ENCODE measurements around the gene LRRC23.
A peak's percentile ranks its signal among the peaks of the same experiment; 100 is the strongest.
"Not testable (repeated sequence)": the region's sequence is repeated elsewhere in the genome, so short reads cannot be mapped to it uniquely, and the experiment has no call there.

Gene LRRC23

DNA sequence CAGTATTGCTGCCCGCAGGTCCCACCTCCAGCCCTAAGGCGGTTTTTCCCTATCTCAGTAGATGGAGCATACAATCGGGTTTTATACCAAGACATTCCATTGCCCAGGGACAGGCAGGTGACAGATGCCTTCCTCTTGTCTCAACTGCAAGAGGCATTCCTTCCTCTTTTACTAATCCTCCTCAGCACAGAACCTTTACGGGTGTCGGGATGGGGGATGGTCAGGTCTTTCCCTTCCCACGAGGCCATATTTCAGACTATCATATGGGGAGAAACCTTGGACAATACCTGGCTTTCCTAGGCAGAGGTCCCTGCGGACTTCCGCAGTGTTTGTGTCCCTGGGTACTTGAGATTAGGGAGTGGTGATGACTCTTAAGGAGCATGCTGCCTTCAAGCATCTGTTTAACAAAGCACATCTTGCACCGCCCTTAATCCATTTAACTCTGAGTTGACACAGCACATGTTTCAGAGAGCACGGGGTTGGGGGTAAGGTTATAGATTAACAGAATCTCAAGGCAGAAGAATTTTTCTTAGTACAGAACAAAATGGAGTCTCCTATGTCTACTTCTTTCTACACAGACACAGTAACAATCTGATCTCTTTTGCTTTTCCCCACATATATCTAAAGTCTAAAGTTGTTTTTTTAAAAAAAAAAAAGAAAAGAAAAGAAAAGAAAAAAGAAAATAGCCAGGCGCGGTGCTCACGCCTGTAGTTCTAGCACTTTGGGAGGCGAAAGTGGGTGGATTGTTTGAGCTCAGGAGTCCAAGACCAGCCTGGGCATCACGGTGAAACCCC is 18.2 kb upstream of the LRRC23 start:
- H3K27me3 ChIP-seq (ENCODE audit: insufficient read depth, poor library complexity, severe bottlenecking); H3K4me3 ChIP-seq (replicated peaks; ENCODE audit: insufficient read depth, low read length): not testable (repeated sequence)
- TF ChIP-seq SPI1 (IDR thresholded peaks at IDR 0.05; ENCODE audit: borderline replicate concordance, low read depth): 0 out of 2 replicates have a peak, but pooled peaks have one; percentile 21
- DNase-seq (ENCODE audit: low read depth in 1 of 2, low spot score in 1 of 2): peak in 1 of 2 experiments; percentile 61
- peak overlapping the region; percentile 49 for H3K27ac ChIP-seq (replicated peaks)

DNA sequence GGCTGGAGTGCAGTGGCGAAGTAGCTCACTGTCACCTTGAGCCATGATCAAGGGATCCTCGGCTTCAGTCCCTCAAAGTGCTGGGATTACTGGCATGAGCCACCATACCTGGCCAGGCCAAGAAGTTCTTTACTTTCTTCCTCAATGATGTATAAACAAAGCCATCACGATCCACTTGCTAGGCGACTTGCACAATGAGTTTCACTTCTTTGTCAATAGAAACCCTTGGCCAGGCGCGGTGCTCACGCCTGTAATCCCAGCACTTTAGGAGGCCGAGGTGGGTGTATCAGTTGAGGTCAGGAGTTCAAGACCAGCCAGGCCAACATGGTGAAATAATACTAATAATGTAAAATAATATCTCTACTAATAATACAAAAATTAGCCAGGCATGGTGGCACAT is 17.2 kb upstream of the LRRC23 start:
- Histone ChIP-seq H3K27me3 (ENCODE audit: insufficient read depth, poor library complexity, severe bottlenecking) (no peaks in the 10 kb centered on the region), H3K27ac (replicated peaks) (peak overlapping the region; percentile 30), H3K4me3 (replicated peaks; ENCODE audit: insufficient read depth, low read length) (no peak overlapping the region)
- DNase-seq (ENCODE audit: low read depth in 1 of 2, low spot score in 1 of 2): peak in 1 of 2 experiments; percentile 62
- TF ChIP-seq, protein P1, sequence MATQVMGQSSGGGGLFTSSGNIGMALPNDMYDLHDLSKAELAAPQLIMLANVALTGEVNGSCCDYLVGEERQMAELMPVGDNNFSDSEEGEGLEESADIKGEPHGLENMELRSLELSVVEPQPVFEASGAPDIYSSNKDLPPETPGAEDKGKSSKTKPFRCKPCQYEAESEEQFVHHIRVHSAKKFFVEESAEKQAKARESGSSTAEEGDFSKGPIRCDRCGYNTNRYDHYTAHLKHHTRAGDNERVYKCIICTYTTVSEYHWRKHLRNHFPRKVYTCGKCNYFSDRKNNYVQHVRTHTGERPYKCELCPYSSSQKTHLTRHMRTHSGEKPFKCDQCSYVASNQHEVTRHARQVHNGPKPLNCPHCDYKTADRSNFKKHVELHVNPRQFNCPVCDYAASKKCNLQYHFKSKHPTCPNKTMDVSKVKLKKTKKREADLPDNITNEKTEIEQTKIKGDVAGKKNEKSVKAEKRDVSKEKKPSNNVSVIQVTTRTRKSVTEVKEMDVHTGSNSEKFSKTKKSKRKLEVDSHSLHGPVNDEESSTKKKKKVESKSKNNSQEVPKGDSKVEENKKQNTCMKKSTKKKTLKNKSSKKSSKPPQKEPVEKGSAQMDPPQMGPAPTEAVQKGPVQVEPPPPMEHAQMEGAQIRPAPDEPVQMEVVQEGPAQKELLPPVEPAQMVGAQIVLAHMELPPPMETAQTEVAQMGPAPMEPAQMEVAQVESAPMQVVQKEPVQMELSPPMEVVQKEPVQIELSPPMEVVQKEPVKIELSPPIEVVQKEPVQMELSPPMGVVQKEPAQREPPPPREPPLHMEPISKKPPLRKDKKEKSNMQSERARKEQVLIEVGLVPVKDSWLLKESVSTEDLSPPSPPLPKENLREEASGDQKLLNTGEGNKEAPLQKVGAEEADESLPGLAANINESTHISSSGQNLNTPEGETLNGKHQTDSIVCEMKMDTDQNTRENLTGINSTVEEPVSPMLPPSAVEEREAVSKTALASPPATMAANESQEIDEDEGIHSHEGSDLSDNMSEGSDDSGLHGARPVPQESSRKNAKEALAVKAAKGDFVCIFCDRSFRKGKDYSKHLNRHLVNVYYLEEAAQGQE (IDR thresholded peaks at IDR 0.05; ENCODE audit: insufficient replicate concordance, low read depth): no peak
- TF ChIP-seq GABPA (IDR thresholded peaks at IDR 0.05; ENCODE audit: low read depth): no peak
- TF ChIP-seq, protein P2, sequence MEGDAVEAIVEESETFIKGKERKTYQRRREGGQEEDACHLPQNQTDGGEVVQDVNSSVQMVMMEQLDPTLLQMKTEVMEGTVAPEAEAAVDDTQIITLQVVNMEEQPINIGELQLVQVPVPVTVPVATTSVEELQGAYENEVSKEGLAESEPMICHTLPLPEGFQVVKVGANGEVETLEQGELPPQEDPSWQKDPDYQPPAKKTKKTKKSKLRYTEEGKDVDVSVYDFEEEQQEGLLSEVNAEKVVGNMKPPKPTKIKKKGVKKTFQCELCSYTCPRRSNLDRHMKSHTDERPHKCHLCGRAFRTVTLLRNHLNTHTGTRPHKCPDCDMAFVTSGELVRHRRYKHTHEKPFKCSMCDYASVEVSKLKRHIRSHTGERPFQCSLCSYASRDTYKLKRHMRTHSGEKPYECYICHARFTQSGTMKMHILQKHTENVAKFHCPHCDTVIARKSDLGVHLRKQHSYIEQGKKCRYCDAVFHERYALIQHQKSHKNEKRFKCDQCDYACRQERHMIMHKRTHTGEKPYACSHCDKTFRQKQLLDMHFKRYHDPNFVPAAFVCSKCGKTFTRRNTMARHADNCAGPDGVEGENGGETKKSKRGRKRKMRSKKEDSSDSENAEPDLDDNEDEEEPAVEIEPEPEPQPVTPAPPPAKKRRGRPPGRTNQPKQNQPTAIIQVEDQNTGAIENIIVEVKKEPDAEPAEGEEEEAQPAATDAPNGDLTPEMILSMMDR (IDR thresholded peaks at IDR 0.05; ENCODE audit: insufficient read depth, low read length): no peak
- TF ChIP-seq SPI1 (IDR thresholded peaks at IDR 0.05; ENCODE audit: borderline replicate concordance, low read depth): no peak
- TF ChIP-seq POLR2AphosphoS5 (IDR thresholded peaks at IDR 0.05; ENCODE audit: low read depth): no peak

DNA sequence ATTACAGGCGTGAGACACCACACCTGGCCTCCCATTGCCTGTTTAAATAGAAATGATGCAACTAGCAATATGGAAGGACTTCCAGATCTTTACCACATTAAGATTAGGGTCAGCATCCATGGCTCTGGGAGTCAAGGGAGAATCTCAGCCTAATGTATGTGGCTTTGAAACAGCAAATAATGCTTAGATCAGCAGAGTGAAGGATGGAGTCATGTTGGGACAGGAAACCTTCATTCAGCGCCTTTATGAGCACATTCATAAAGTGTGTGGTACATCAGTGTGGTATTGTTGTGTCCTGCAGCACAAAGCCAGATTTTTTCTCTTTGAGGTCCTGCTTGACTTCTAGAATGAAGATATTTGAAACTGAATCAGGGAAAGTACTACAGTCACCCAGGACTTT is 16.3 kb upstream of the LRRC23 start:
- DNase-seq (ENCODE audit: low read depth in 1 of 2, low spot score in 1 of 2): no peak
- Histone ChIP-seq H3K27ac (replicated peaks) (no peak overlapping the region), H3K27me3 (ENCODE audit: insufficient read depth, poor library complexity, severe bottlenecking) (no peaks in the 10 kb centered on the region), H3K4me3 (replicated peaks; ENCODE audit: insufficient read depth, low read length) (no peak overlapping the region)
- TF ChIP-seq POLR2AphosphoS5 (IDR thresholded peaks at IDR 0.05; ENCODE audit: low read depth): no peak
- TF ChIP-seq, protein P2 (IDR thresholded peaks at IDR 0.05; ENCODE audit: insufficient read depth, low read length): no peak

DNA sequence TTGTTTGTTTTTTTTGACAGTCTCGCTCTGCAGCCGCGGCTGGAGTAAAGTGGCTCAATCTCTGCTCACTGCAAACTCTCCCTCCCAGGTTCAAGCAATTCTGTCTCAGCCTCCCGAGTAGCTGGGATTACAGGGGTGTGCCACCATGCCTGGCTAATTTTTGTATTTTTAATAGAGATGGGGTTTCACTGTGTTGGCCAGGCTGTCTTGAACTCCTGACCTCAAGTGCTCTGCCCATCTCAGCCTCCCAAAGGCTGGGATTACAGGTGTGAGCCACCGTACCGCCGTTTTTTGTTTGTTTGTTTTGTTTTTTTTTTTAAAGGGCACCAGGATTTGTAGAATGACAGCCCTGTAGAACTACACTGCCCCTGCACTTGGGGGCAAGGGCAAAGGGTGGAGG is 15.8 kb upstream of the LRRC23 start:
- not testable (repeated sequence) for DNase-seq (ENCODE audit: low read depth in 1 of 2, low spot score in 1 of 2); H3K4me3 ChIP-seq (replicated peaks; ENCODE audit: insufficient read depth, low read length); H3K27me3 ChIP-seq (ENCODE audit: insufficient read depth, poor library complexity, severe bottlenecking); H3K27ac ChIP-seq (replicated peaks)

DNA sequence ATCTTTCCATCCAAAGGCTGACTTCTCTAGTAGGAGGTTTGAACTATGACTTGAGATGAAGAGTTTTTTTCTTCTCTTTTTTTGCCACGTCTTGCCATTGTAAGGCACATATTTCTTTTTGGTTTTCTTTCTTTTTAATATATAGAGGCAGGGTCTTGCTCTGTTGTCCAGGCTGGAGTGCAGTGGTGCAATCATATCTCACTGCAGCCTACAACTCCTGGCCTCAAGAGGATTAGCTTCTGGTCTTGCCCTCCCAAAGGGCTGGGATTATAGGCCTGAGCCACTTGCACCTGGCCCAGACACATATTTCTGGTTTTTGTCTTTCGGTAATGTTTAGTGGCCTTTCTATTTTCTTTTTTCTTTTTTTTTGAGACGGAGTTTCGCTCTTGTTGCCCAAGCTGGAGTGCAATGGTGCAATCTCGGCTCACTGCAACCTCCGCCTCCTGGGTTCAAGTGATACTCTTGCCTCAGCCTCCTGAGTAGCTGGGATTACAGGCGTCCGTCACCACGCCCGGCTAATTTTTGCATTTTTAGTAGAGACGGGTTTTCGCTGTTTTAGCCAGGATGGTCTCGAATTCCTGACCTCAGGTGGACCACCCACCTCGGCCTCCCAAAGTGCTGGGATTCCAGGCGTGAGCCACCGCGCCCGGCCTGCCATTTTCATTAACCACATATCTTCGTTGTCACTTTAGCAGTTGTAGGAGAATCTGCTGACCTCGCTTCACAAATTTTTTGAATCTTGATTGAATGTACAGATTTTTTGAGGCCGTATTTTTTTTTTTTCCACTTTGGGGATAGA is 14.6 kb upstream of the LRRC23 start:
- H3K4me3 ChIP-seq (replicated peaks; ENCODE audit: insufficient read depth, low read length): not testable (repeated sequence)

More for the DNA sequence above, 14.6 kb upstream of the LRRC23 start:
- H3K27me3 ChIP-seq (ENCODE audit: insufficient read depth, poor library complexity, severe bottlenecking); DNase-seq (ENCODE audit: low read depth in 1 of 2, low spot score in 1 of 2): not testable (repeated sequence)
- peak overlapping the region; percentile 81 for H3K27ac ChIP-seq (replicated peaks)
